ENCODE data around the gene BANF1.

DNA sequence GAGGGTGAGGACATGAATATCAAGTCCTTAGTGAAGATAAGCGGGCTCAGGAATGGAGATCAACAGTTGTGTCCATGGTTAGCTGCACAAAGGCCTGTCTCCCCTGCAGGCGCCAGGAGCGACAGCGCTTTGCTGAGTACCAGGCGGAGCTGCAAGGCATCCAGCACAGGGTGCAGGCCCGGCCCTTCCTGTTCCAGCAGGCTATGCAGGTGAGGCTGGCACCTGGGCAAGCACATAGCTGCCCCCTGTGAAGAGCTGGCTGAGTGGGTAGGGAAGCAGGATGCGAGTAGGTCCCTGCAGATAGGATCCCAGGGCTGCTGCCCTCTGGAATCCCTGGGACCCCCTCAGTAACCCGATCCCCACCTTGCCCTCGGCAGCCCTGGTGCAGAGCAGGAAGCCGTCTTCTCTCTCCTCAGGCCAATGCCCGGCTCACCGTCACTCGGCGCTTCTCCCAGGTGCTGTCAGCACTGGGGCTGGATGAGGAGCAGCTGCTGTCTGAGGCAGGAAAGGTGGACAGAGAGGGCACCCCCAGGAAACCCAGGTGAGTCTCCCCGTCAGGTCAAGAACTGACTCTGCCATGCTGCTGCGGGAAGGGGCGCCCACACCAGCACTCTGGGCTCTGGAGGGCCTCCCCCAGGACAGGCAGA, 43.4 kb upstream of the BANF1 start:
- TF ChIP-seq ZNF70 (CRISPR knock-in tag; IDR thresholded peaks at IDR 0.05) = no peak
- no peak for TF ChIP-seq GLIS3 (CRISPR knock-in tag; IDR thresholded peaks at IDR 0.05)
- TF ChIP-seq, protein P1, sequence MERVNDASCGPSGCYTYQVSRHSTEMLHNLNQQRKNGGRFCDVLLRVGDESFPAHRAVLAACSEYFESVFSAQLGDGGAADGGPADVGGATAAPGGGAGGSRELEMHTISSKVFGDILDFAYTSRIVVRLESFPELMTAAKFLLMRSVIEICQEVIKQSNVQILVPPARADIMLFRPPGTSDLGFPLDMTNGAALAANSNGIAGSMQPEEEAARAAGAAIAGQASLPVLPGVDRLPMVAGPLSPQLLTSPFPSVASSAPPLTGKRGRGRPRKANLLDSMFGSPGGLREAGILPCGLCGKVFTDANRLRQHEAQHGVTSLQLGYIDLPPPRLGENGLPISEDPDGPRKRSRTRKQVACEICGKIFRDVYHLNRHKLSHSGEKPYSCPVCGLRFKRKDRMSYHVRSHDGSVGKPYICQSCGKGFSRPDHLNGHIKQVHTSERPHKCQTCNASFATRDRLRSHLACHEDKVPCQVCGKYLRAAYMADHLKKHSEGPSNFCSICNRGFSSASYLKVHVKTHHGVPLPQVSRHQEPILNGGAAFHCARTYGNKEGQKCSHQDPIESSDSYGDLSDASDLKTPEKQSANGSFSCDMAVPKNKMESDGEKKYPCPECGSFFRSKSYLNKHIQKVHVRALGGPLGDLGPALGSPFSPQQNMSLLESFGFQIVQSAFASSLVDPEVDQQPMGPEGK (CRISPR knock-in tag; IDR thresholded peaks at IDR 0.05; ENCODE audit: borderline replicate concordance) = no peak
- no peak for TF ChIP-seq TCF4 (CRISPR knock-in tag; IDR thresholded peaks at IDR 0.05; ENCODE audit: borderline replicate concordance)
- TF ChIP-seq, protein P2, sequence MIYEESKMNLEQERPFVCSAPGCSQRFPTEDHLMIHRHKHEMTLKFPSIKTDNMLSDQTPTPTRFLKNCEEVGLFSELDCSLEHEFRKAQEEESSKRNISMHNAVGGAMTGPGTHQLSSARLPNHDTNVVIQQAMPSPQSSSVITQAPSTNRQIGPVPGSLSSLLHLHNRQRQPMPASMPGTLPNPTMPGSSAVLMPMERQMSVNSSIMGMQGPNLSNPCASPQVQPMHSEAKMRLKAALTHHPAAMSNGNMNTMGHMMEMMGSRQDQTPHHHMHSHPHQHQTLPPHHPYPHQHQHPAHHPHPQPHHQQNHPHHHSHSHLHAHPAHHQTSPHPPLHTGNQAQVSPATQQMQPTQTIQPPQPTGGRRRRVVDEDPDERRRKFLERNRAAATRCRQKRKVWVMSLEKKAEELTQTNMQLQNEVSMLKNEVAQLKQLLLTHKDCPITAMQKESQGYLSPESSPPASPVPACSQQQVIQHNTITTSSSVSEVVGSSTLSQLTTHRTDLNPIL (CRISPR knock-in tag; IDR thresholded peaks at IDR 0.05; ENCODE audit: low read depth) = no peak
